ENCODE measurements around the gene SAV1.

The SAV1 gene

GRCh38 chr14:50605766-50606165, 62.3 kb downstream of the SAV1 start:
- no peak for DNase-seq

- no peak for DNase-seq
Measured at GRCh38 chr14:50603565-50603964, 64.5 kb downstream of the SAV1 start.

GRCh38 chr14:50602035-50602434, 66.1 kb downstream of the SAV1 start:
- no peak for DNase-seq

GRCh38 chr14:50601394-50601793, 66.7 kb downstream of the SAV1 start:
- DNase-seq: no peak

- no peak for DNase-seq
Measured at GRCh38 chr14:50600849-50601248, 67.3 kb downstream of the SAV1 start.

- DNase-seq: no peak
Measured at GRCh38 chr14:50599700-50600444, 68.2 kb downstream of the SAV1 start.

GRCh38 chr14:50598765-50599164, 69.3 kb downstream of the SAV1 start:
- no peak for DNase-seq

- DNase-seq: no peak
Measured at GRCh38 chr14:50594577-50595316, 73.4 kb downstream of the SAV1 start.

- DNase-seq: no peak
Measured at GRCh38 chr14:50590464-50590863, 77.6 kb downstream of the SAV1 start.

Data from 8988T (cell line).